Neural cell (in vitro differentiated cells): Measurements from ENCODE around the gene NEIL1. TPM values are rescaled to one million over a fixed set of nuclear protein-coding genes. Genes with fewer than 3 reads are reported as not detected.

ENCODE experiments used
- H2AFZ ChIP-seq: fragments of 200-600, 300-800 bp; sonication (generic), shearing (Covaris generic); 2 replicates; pipeline ENCODE4 v1.6.0; 2014; ENCODE audit warnings: low read depth, mild to moderate bottlenecking, antibody characterized with exemption, low read length, moderate library complexity
- H3F3A ChIP-seq: fragments of 200-600 bp; shearing (Covaris generic); 2 replicates; pipeline ENCODE4 v1.6.1; 2016; ENCODE audit warnings: mild to moderate bottlenecking, moderate library complexity, mixed read lengths, antibody characterized with exemption, low read length; ENCODE audit not compliant: insufficient read depth, poor library complexity, severe bottlenecking
- H3K27ac ChIP-seq: fragments of 200-600, 300-800 bp; sonication (generic), shearing (Covaris generic); 2 replicates; pipeline ENCODE4 v1.5.1; 2014; ENCODE audit warnings: mild to moderate bottlenecking, low read length, moderate library complexity
- H3K27me3 ChIP-seq: fragments of 300-800, 200-600 bp; sonication (generic), shearing (Covaris generic); 2 replicates; pipeline ENCODE4 v1.6.0; 2014; ENCODE audit warnings: mild to moderate bottlenecking, low read depth, low read length, moderate library complexity; ENCODE audit not compliant: insufficient read depth
- H3K36me3 ChIP-seq: fragments of 300-800, 200-600 bp; sonication (generic), shearing (Covaris generic); 2 replicates; pipeline ENCODE4 v1.5.1; 2014; ENCODE audit warnings: mild to moderate bottlenecking, antibody characterized with exemption, low read length, moderate library complexity; ENCODE audit not compliant: insufficient read depth
- H3K4me2 ChIP-seq: fragments of 300-800, 200-600 bp; sonication (generic), shearing (Covaris generic); 2 replicates; pipeline ENCODE4 v1.6.0; 2014; ENCODE audit warnings: mild to moderate bottlenecking, low read length
- H3K4me3 ChIP-seq: fragments of 300-800, 200-600 bp; sonication (generic), shearing (Covaris generic); 2 replicates; pipeline ENCODE4 v1.5.1; 2014; ENCODE audit warnings: mild to moderate bottlenecking, low read length, moderate library complexity
- H3K79me2 ChIP-seq: fragments of 200-600 bp; shearing (Covaris generic); replicated peaks from 2 replicates; pipeline ENCODE4 v1.6.0; 2014; ENCODE audit warnings: mild to moderate bottlenecking, low read length, moderate library complexity; ENCODE audit not compliant: insufficient read depth
- H3K9ac ChIP-seq: fragments of 300-800, 200-600 bp; sonication (generic), shearing (Covaris generic); 2 replicates; pipeline ENCODE4 v1.6.1; 2016; ENCODE audit warnings: mild to moderate bottlenecking, low read length, mixed read lengths
- H3K9me2 ChIP-seq: fragments of 200-600 bp; shearing (Covaris generic); 2 replicates; pipeline ENCODE4 v1.6.1; 2016; ENCODE audit warnings: mild to moderate bottlenecking, low read length, mixed read lengths; ENCODE audit not compliant: insufficient read depth
- H3K9me3 ChIP-seq: fragments of 200-600, 300-800 bp; sonication (generic), shearing (Covaris generic); 2 replicates; pipeline ENCODE4 v1.6.1; 2016; ENCODE audit warnings: mild to moderate bottlenecking, mixed run types, low read length, moderate library complexity, mixed read lengths
- H4K20me1 ChIP-seq: fragments of 200-600 bp; shearing (Covaris generic); 2 replicates; pipeline ENCODE4 v1.6.1; 2016; ENCODE audit warnings: mild to moderate bottlenecking, mixed run types; ENCODE audit not compliant: insufficient read depth
- EP300 ChIP-seq: fragments of 450-650 bp; conservative IDR thresholded peaks from 2 replicates; pipeline ENCODE4 v1.6.1; 2014; ENCODE audit warnings: antibody characterized with exemption, mild to moderate bottlenecking, moderate library complexity; ENCODE audit not compliant: poor library complexity, severe bottlenecking
- EZH2 ChIP-seq: fragments of 200-600, 300-800 bp; shearing (Covaris generic), sonication (generic); IDR thresholded peaks from 2 replicates; pipeline ENCODE4 v1.6.1; 2014; ENCODE audit warnings: antibody characterized with exemption, low read length, borderline replicate concordance, mild to moderate bottlenecking; ENCODE audit not compliant: insufficient read depth, poor library complexity, severe bottlenecking
- POLR2AphosphoS5 ChIP-seq: IDR thresholded peaks from 2 replicates; pipeline ENCODE4 v1.6.1; 2012
- RAD21 ChIP-seq: fragments of 450-650 bp; conservative IDR thresholded peaks from 2 replicates; pipeline ENCODE4 v1.6.1; 2014; ENCODE audit warnings: antibody characterized with exemption, mild to moderate bottlenecking, moderate library complexity
- SMC3 ChIP-seq: fragments of 450-650 bp; conservative IDR thresholded peaks from 2 replicates; pipeline ENCODE4 v1.6.1; 2014; ENCODE audit warnings: antibody characterized with exemption, mild to moderate bottlenecking, moderate library complexity; ENCODE audit not compliant: poor library complexity
- TAF1 ChIP-seq: IDR thresholded peaks from 2 replicates; pipeline ENCODE4 v1.6.1; 2012; ENCODE audit warnings: low read depth
- polyA plus RNA-seq: library from polyadenylated mRNA; depleted of rRNA; stranded (reverse); fragments of >200 nt; gene quantifications from 2 replicates; pipeline ENCODE4 v1.2.3, GENCODE V29; 2014
- TF ChIP-seq, protein P1 (sequence below): fragments of 450-650 bp; IDR thresholded peaks from 2 replicates; pipeline ENCODE4 v1.5.1; 2014; ENCODE audit warnings: antibody characterized with exemption, mild to moderate bottlenecking, moderate library complexity; ENCODE audit not compliant: poor library complexity, severe bottlenecking
- TF ChIP-seq, protein P2 (sequence below): IDR thresholded peaks from 2 replicates; pipeline ENCODE4 v1.6.1; 2012; ENCODE audit warnings: borderline replicate concordance

The NEIL1 gene
- polyA plus RNA-seq, 1 donor from 2014 or later, result 18.6 TPM

DNA sequence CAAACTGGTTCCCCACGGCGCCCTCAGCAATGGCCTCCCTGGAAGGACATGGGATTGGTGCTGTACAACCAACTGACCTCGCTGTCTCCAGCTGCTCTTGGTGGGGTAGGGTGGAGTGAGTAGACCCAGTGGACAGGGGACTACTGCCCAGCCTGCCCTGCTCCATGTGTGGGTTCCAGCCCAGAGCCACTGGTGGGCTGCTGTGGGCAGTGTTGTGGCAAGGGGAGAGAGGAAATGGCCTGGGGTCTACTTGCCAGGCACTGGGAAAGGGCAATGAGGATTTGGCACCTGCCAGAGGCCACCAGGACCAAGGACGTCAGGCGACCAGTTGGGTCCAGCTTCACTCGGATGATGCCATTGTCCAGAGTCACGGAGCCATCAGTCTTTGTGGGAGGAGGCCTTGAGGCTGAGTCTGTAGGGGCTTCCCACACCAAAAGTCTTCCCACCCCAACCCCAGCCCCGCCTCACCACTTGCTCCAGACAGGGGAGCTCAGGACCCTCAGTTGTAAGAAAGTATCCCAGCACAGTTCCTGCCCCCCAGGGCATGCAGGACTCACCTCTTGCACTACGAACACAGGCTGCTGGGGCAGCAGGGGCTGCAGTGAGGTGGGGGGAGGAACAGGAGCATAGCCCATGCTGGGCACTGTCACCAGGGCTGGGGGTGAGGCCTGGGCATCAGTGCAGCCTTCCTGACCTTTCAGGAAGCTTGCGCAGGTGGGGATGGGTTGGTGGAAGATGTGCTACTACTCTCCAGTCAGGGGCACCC is 12.1 kb downstream of the NEIL1 start:
- no peak overlapping the region for H3K4me3 ChIP-seq
- TF ChIP-seq EZH2, result no peak
- TF ChIP-seq, protein P1, sequence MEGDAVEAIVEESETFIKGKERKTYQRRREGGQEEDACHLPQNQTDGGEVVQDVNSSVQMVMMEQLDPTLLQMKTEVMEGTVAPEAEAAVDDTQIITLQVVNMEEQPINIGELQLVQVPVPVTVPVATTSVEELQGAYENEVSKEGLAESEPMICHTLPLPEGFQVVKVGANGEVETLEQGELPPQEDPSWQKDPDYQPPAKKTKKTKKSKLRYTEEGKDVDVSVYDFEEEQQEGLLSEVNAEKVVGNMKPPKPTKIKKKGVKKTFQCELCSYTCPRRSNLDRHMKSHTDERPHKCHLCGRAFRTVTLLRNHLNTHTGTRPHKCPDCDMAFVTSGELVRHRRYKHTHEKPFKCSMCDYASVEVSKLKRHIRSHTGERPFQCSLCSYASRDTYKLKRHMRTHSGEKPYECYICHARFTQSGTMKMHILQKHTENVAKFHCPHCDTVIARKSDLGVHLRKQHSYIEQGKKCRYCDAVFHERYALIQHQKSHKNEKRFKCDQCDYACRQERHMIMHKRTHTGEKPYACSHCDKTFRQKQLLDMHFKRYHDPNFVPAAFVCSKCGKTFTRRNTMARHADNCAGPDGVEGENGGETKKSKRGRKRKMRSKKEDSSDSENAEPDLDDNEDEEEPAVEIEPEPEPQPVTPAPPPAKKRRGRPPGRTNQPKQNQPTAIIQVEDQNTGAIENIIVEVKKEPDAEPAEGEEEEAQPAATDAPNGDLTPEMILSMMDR, result no peak
- no peak for TF ChIP-seq EP300
- TF ChIP-seq RAD21, result no peak
- TF ChIP-seq, protein P2, sequence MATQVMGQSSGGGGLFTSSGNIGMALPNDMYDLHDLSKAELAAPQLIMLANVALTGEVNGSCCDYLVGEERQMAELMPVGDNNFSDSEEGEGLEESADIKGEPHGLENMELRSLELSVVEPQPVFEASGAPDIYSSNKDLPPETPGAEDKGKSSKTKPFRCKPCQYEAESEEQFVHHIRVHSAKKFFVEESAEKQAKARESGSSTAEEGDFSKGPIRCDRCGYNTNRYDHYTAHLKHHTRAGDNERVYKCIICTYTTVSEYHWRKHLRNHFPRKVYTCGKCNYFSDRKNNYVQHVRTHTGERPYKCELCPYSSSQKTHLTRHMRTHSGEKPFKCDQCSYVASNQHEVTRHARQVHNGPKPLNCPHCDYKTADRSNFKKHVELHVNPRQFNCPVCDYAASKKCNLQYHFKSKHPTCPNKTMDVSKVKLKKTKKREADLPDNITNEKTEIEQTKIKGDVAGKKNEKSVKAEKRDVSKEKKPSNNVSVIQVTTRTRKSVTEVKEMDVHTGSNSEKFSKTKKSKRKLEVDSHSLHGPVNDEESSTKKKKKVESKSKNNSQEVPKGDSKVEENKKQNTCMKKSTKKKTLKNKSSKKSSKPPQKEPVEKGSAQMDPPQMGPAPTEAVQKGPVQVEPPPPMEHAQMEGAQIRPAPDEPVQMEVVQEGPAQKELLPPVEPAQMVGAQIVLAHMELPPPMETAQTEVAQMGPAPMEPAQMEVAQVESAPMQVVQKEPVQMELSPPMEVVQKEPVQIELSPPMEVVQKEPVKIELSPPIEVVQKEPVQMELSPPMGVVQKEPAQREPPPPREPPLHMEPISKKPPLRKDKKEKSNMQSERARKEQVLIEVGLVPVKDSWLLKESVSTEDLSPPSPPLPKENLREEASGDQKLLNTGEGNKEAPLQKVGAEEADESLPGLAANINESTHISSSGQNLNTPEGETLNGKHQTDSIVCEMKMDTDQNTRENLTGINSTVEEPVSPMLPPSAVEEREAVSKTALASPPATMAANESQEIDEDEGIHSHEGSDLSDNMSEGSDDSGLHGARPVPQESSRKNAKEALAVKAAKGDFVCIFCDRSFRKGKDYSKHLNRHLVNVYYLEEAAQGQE, result no peak
- TF ChIP-seq SMC3, result no peak
- TF ChIP-seq TAF1, result no peak
- TF ChIP-seq POLR2AphosphoS5, result no peak
- no peak overlapping the region for H2AFZ ChIP-seq
- no peaks in the 10 kb centered on the region for H3K9me2 ChIP-seq
- H4K20me1 ChIP-seq, result no peaks in the 10 kb centered on the region
- H3F3A ChIP-seq, result no peaks in the 10 kb centered on the region
- no peak overlapping the region for H3K4me2 ChIP-seq
- no peaks in the 10 kb centered on the region for H3K79me2 ChIP-seq
- H3K27me3 ChIP-seq, result no peaks in the 10 kb centered on the region
- no peak overlapping the region for H3K9ac ChIP-seq
- no peaks in the 10 kb centered on the region for H3K36me3 ChIP-seq
- no peaks in the 10 kb centered on the region for H3K9me3 ChIP-seq
- no peak overlapping the region for H3K27ac ChIP-seq

DNA sequence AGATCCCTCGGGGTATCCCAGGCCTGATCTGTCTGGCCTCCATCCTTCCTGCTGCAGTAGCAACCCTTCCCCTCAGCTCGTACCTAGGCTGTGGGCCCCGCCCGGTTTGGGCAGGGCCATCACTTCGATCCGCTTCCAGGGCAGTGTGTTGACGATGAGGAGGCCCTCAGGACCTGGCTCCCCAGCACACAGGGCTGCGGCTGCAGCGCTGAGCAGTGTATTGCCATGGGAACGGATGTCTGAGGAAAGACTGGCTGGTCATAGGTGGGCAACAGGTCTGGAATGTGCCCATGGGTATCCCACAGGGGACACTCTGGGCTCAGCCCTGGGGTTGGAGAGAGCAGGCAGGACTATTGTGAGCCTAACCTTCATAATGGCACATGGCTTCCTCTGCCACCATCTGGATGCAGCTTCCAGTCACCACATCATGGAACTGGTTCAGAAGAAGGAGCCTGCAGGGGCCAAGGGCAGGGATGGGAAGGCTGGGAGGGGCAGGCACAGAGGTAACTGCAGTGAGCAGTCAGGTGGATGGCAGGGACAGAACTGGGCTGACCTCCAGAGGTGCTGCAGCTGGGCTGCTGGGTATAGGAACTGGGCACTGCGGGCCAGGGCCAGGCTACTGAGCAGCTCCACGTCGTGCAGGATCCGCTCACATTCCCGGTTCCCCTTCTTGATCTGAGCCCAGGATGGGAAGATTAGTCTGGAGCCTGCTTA is 12.9 kb downstream of the NEIL1 start:
- Histone ChIP-seq H3K27me3 (no peaks in the 10 kb centered on the region), H3K79me2 (no peaks in the 10 kb centered on the region), H3F3A (no peaks in the 10 kb centered on the region), H3K36me3 (no peaks in the 10 kb centered on the region), H3K4me3 (no peak overlapping the region), H3K9me2 (no peaks in the 10 kb centered on the region), H3K4me2 (no peak overlapping the region), H2AFZ (no peak overlapping the region), H4K20me1 (no peaks in the 10 kb centered on the region), H3K9ac (no peak overlapping the region), H3K27ac (no peak overlapping the region), H3K9me3 (no peaks in the 10 kb centered on the region)
- TF ChIP-seq, protein P2, result no peak
- TF ChIP-seq SMC3, result no peak
